Adrenal gland (tissue), 12 donors: ENCODE measurements around the gene MOK. TPM values are rescaled to one million over a fixed set of nuclear protein-coding genes. Genes with fewer than 3 reads are reported as not detected.

Experiments
- DNase-seq, 7 donors: peaks; one replicate each; pipeline ENCODE4 v3.0.0-alpha.2; 2019 to 2020
- H3K27ac ChIP-seq, 5 donors: fragments of 200-600 bp; sonication (generic) in 4 of 5; 1 replicate in 3 of 5; 2 replicates in 2 of 5; pipeline versions ENCODE4 v1.5.1 to v1.8.0; 2016 to 2020; ENCODE audit warnings: mild to moderate bottlenecking in 1 of 5
- H3K27me3 ChIP-seq: fragments of 200-600 bp; 2 replicates; pipeline ENCODE4 v1.8.0; 2021
- H3K36me3 ChIP-seq, 2 donors: fragments of 200-600 bp; replicated peaks in 1 of 2; 1 replicate in 1 of 2; 2 replicates in 1 of 2; pipeline versions ENCODE4 v1.5.1 to v1.8.0; 2018 to 2022
- H3K4me1 ChIP-seq, 2 donors: fragments of 200-600 bp; replicated peaks in 1 of 2; 1 replicate in 1 of 2; 2 replicates in 1 of 2; pipeline versions ENCODE4 v1.5.1 to v1.8.0; 2018 to 2021
- H3K4me3 ChIP-seq, 4 donors: fragments of 200-600 bp; sonication (generic) in 3 of 4; one replicate each; pipeline ENCODE4 v1.5.1; 2016 to 2018
- H3K9me3 ChIP-seq, 3 donors: fragments of 200-600 bp; sonication (generic) in 1 of 3; replicated peaks in 1 of 3; 1 replicate in 2 of 3; 2 replicates in 1 of 3; pipeline versions ENCODE4 v1.5.1 to v1.8.0; 2016 to 2021
- CTCF ChIP-seq, 6 experiments: fragments of 450-650 bp in 4 of 6; fragments of 200-600 bp in 2 of 6; sonication (generic) in 1 of 6; IDR thresholded peaks; 1 replicate in 5 of 6; 2 replicates in 1 of 6; pipeline versions ENCODE4 v1.5.1 to v1.8.0; 2016 to 2021; ENCODE audit warnings: antibody characterized with exemption in 6 of 6, mild to moderate bottlenecking in 2 of 6, moderate library complexity in 1 of 6
- POLR2A ChIP-seq, 2 donors: fragments of 450-650 bp; IDR thresholded peaks; one replicate each; pipeline ENCODE4 v1.6.1; 2017; ENCODE audit warnings: antibody characterized with exemption in 2 of 2, mild to moderate bottlenecking in 2 of 2, moderate library complexity in 1 of 2
- WGBS, 4 donors: extraction: QIAGEN DNeasy Blood & Tissue Kit in 2 of 4; methylation state at CpG; one replicate each; pipeline versions ENCODE4 v1.1.5 to v1.1.7; 2013 to 2017; 5-methylcytosine and 5-hydroxymethylcytosine counted together
- intact Hi-C, 2 donors: fragments of 100-400 bp; cut with DNase I; formaldehyde crosslinking; loops; one replicate each; pipeline versions ENCODE4 v1.14.1 to v1.15.0; 2022 to 2023
- polyA plus RNA-seq, 3 donors: library from polyadenylated mRNA; stranded (reverse); fragments of 200-250 nt in 2 of 3; fragments of 350-450 nt in 1 of 3; fragmentation: Illumina TruSeq in 1 of 3; extraction: RNeasy Lipid Tissue Mini Kit (QIAGEN cat#74804) in 1 of 3; gene quantifications; one replicate each; pipeline ENCODE4 v1.2.3, GENCODE V29; 2013 to 2014
- total RNA-seq, 9 donors: library from RNA; depleted of rRNA in 4 of 9; stranded (reverse); fragments of >200 nt in 4 of 9; fragments of 120-200 nt in 1 of 9; fragmentation: NEBNext Ultra II Directional in 1 of 9; extraction: Animal tissue kit (Norgen Biotek cat#: 25700) in 1 of 9; gene quantifications; one replicate each; pipeline versions ENCODE4 v1.1.0 to v1.2.4, GENCODE V29; 2013 to 2023
- donor health status: healthy with polysubstance abuse.
- donor health status: Bipolar disorder and iron deficiency.
- donor health status: DM: yes; HTN: yes; CAD: no.
- donor health status: DM: no; HTN: no; CAD: no.
- donor health status: DM: no; HTN: no; CAD: no.
- donor health status: DM: yes; HTN: yes; CAD: no.

Gene MOK
- total and polyA plus RNA-seq, 12 donors = 10.1 to 54.4 (median 16.4) TPM

GRCh38 chr14:102226356-102227125, 78.4 kb downstream of the MOK start:
- intact Hi-C loops = no loop called here
- H3K36me3 ChIP-seq = no peaks in the 10 kb centered on the region
- no peaks in the 10 kb centered on the region for H3K27me3 ChIP-seq
- WGBS, 4 donors = 68 to 86% (median 82%) methylated on average over 16 to 27 of the region's 27 CpGs
- H3K9me3 ChIP-seq = no peaks in the 10 kb centered on the region
- peaks cover 0 to 4% of the 10 kb centered on the region in 2 donors for H3K4me1 ChIP-seq
- TF ChIP-seq POLR2A (IDR thresholded peaks at IDR 0.05) (no peak), CTCF (IDR thresholded peaks at IDR 0.05) (no peak)
- H3K4me3 ChIP-seq = peak overlapping the region in 1 of 4 donors; percentile 49
- no peak for DNase-seq
- no peak overlapping the region for H3K27ac ChIP-seq

GRCh38 chr14:102225936-102226335, 79.0 kb downstream of the MOK start:
- DNase-seq = no peak
- H3K4me3 ChIP-seq = no peak overlapping the region
- intact Hi-C loops = no loop called here
- no peaks in the 10 kb centered on the region for H3K9me3 ChIP-seq
- 84 to 88% (median 86%) methylated on average over 11 to 15 of the region's 15 CpGs for WGBS, 4 donors
- H3K27me3 ChIP-seq = no peaks in the 10 kb centered on the region
- H3K36me3 ChIP-seq = no peaks in the 10 kb centered on the region
- TF ChIP-seq CTCF (IDR thresholded peaks at IDR 0.05) = no peak
- TF ChIP-seq POLR2A (IDR thresholded peaks at IDR 0.05) = no peak
- peaks cover 0 to 4% of the 10 kb centered on the region in 2 donors for H3K4me1 ChIP-seq
- H3K27ac ChIP-seq = no peak overlapping the region

GRCh38 chr14:102225386-102225785, 79.6 kb downstream of the MOK start:
- Histone ChIP-seq H3K4me3 (no peak overlapping the region), H3K27me3 (no peaks in the 10 kb centered on the region), H3K27ac (no peak overlapping the region), H3K4me1 (peaks cover 0 to 4% of the 10 kb centered on the region in 2 donors), H3K9me3 (no peaks in the 10 kb centered on the region), H3K36me3 (no peaks in the 10 kb centered on the region)
- TF ChIP-seq CTCF (IDR thresholded peaks at IDR 0.05) = no peak
- TF ChIP-seq POLR2A (IDR thresholded peaks at IDR 0.05) = no peak
- WGBS, 4 donors = 88 to 96% (median 91%) methylated on average over 7 of the region's 7 CpGs
- no peak for DNase-seq
- intact Hi-C loops = no loop called here

- no peak for DNase-seq
- intact Hi-C loops = no loop called here
- Histone ChIP-seq H3K27me3 (no peaks in the 10 kb centered on the region), H3K4me1 (peaks cover under 1 to 4% of the 10 kb centered on the region in 2 donors), H3K4me3 (no peak overlapping the region), H3K27ac (no peak overlapping the region), H3K36me3 (no peaks in the 10 kb centered on the region), H3K9me3 (no peaks in the 10 kb centered on the region)
- whole genome bisulfite sequencing, 4 donors = 93 to 96% (median 94%) methylated on average over 6 of the region's 6 CpGs
- TF ChIP-seq CTCF (IDR thresholded peaks at IDR 0.05) (no peak), POLR2A (IDR thresholded peaks at IDR 0.05) (no peak)
These were observed 81.3 kb downstream of the MOK start for GRCh38 chr14:102223682-102224081.
